DMS53 treated with DMSO at 0.1 percent for 48 hours (cell line): ENCODE results near the gene SLC22A24.
"Not testable (repeated sequence)": the region's sequence is repeated elsewhere in the genome, so short reads cannot be mapped to it uniquely, and the experiment has no call there.

Source experiments
- DNase-seq: peaks from one replicate; lab custom pipeline; 2025; ENCODE audit not compliant: unreplicated experiment; lab: John Stamatoyannopoulos, UW

Gene SLC22A24

GRCh38 chr11:63144121-63144520 lies at the start of gene SLC22A24:
SLC22A24 (minus strand) TSS chr11:63144221; CDS start chr11:63143779, 442 bp downstream.
- no peak for DNase-seq

GRCh38 chr11:63180536-63180935 lies 36.5 kb upstream of the SLC22A24 start:
- DNase-seq: no peak

- DNase-seq: no peak
These were observed 35.5 kb upstream of the SLC22A24 start for GRCh38 chr11:63179432-63180041.

- DNase-seq: no peak
These were observed 33.9 kb upstream of the SLC22A24 start for GRCh38 chr11:63177872-63178271.

GRCh38 chr11:63165706-63166310 lies 21.8 kb upstream of the SLC22A24 start:
- no peak for DNase-seq

- no peak for DNase-seq
These were observed 11.8 kb upstream of the SLC22A24 start for GRCh38 chr11:63155794-63156193.

- DNase-seq: no peak
These were observed 2.6 kb upstream of the SLC22A24 start for GRCh38 chr11:63146581-63146980.

GRCh38 chr11:63142459-63142858 lies 1.6 kb downstream of the SLC22A24 start:
- no peak for DNase-seq

GRCh38 chr11:63132985-63133775 lies 10.8 kb downstream of the SLC22A24 start:
- no peak for DNase-seq

GRCh38 chr11:63099555-63099954 lies 44.5 kb downstream of the SLC22A24 start:
- DNase-seq: no peak

GRCh38 chr11:63080682-63081081 lies 63.3 kb downstream of the SLC22A24 start:
- no peak for DNase-seq

GRCh38 chr11:63046203-63046602 lies 97.8 kb downstream of the SLC22A24 start:
- DNase-seq: not testable (repeated sequence)

GRCh38 chr11:63042596-63042995 lies 101.4 kb downstream of the SLC22A24 start:
- DNase-seq: no peak

- DNase-seq: no peak
These were observed 111.6 kb downstream of the SLC22A24 start for GRCh38 chr11:63032457-63032856.
